Suppressor macrophage (primary cell): Measurements from ENCODE around the gene RBM23.

ENCODE experiments used
- DNase-seq, 4 experiments: peaks; one replicate each; pipeline ENCODE4 v3.0.0-alpha.2; 2020 to 2022

The RBM23 gene

DNA sequence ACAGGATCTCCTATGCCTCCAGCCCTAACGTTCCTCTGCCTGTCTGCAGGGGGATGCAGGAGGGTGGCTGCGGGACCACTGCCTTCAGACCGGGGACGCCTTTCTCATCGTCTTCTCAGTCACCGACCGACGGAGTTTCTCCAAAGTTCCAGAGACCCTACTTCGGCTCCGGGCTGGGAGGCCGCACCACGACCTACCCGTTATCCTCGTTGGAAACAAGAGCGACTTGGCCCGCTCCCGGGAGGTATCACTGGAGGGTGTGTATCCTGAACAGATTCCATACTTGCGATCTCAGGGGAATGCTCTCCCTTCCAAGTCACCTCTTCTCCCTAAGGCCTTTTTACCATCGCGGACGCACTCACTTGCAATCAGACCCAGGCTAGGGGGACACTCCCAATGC lies 33.0 kb downstream of the RBM23 start:
- DNase-seq, result no peak

DNA sequence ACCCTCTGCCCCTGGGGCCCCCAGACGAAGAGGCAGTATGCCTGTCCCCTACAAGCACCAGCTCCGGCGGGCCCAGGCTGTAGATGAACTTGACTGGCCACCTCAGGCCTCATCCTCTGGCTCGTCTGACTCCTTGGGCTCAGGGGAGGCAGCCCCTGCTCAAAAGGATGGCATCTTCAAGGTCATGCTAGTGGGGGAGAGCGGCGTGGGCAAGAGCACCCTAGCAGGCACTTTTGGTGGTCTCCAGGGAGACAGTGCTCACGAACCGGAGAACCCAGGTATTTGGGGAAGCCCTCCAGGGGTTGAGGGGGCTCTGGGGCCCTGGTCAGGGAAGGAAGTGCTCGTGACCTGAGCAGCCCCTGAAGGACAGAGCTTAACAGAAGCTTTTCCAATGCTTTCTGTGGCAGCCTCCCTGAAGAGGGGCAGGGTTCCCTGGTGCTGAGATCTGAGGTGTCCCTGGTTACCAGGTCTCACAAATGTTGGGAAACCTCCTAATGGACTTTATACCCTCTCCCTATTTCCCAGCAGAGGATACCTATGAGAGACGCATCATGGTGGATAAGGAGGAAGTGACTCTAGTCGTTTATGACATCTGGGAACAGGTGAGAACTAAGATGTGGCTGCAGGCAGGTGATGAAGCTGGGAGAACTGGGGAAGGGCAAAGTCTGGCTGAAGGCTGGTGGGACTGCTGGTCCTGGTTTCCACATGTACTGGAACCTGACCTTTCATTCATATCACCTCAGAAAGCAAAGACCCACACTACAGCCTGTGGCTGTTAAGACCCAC lies 34.0 kb downstream of the RBM23 start:
- DNase-seq, result no peak

GRCh38 chr14:22884076-22884737 lies 34.7 kb downstream of the RBM23 start:
- peak in 3 of 4 experiments; percentile 36 to 49 (median 37) for DNase-seq

DNA sequence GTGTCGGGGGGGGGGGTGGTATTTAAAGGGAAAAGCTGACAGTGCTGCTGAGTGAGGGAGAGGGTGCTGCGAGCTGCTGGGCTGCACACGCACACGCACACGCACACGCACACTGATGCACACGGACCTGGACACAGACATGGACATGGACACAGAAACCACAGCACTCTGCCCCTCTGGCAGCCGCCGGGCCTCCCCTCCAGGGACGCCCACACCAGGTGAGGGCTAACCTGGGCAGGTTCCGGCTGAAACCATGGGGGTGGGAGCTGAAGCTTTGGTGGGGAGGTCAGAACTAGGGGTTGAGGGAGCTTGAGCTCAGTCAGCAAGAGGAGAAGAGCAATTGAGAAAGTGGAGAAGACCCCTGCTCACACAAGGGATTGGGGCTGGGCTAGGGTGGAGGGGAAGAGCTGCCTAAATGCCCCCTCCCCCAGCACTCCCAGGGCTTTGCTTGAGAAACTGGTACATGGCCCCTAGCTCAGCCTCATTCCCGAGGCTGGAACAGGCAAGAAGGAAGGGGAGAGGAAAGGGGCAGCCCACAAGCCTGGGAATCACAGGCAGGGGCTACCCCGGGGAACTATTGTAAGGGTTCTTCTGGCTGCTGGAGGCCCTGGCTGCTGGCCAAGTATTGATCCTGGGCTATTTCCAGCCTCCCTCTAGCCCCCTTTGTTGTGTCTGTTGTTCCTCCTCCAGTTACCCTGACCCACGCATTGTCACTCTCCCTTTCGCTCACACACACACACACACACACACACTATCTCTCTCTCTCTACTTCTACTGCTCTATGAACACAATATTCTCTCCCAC lies 35.6 kb downstream of the RBM23 start, which contains the start of gene REM2:
REM2 (plus strand) TSS at position 50 of the 804 bp plus-strand sequence; CDS start at position 116, 66 bp downstream.
- DNase-seq, result no peak

DNA sequence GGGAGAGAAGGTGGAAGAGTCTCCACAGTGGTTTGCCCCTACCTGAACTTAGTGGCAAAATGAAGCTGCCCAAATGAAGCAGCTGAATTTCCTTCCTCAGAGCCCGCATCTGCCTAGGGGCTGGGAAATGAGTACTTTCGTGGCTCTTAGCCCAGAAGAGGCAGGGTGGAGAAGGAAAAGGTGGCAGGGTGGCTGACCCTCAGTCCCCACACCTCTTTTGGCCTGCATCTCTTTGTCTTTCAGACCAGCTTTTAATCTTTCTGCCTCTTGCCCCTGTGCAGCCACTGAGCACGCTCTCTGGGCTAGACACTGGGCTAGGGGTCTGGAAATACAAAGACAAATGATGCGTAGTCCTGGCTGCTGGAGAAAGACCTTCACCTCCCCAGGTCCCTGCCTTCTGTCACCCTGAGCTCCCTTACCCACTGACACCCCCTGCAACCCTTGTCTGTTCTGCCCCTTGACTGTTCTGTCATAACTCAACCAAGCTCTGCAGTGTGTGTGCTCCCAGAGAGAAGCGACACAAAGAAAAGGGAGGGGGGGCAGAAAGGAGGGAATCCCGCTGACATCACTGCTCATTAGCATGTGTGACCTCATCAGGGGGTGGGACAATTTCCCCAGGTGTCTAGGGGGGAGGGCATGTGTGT lies 36.3 kb downstream of the RBM23 start:
- DNase-seq, result no peak

DNA sequence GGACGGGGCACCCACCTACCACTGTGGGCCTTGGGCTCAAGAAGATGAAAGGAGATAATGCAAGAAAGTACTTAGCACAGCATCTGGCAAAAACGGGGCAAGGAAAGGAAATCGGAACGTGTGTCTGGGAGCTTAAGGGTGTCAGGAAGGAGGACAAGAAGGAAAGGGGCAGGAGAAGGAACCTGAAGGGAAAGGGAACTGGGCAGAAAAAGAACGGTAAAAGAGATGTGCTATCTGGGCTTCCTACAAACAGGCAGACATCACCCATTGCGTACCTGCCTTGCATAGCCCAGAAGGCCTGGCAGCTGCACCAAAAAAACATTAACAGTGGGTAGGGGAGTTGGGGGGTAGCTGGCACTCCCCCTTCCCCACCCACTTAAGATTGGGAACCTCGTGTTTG lies 36.9 kb downstream of the RBM23 start:
- no peak for DNase-seq

DNA sequence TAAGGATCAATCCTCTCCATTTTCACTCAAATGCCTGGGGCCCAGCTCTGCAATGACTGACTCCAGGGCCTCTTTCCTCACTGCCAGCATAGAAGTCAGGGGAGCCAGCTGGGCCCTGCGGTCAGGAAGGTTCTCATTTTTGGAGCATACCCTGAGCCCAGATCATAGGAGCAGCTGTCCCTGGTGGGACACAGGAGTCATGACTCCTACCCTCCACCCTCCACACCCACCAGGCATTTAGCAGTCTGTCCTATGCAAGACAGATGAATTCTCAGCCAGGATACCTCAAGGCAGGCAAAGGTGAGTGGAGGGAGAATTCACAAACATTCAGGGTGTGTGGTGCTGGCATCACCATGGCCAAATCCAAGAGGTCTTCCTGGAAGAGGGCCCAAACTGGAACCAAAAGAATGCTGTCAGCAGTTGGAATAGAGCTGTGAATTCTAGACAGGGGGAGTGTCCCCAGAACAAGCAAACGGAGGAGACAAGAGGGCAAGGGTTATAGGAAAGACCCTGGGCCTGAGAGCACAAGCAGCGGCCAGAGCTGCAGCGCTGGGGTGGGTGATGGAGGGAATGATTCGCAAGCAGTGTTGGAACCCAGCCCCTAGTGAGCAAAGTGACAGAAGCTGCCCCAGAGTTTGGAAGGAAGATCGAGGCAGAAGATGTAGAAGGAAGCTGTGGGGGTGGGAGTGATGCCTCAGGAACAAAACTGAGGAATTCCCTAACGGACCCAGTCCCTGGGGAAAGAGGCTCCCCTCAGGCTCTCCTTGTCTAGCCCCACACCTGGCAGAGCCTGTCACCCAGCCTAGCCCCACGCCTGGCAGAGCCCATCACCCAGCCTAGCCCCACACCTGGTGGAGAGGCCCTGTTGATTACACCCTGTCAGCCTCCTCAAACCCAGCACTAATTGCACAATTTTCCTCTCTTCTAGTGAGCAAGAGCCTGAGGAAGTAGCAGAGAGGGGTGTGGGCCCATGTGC lies 40.4 kb downstream of the RBM23 start:
- DNase-seq, result no peak

DNA sequence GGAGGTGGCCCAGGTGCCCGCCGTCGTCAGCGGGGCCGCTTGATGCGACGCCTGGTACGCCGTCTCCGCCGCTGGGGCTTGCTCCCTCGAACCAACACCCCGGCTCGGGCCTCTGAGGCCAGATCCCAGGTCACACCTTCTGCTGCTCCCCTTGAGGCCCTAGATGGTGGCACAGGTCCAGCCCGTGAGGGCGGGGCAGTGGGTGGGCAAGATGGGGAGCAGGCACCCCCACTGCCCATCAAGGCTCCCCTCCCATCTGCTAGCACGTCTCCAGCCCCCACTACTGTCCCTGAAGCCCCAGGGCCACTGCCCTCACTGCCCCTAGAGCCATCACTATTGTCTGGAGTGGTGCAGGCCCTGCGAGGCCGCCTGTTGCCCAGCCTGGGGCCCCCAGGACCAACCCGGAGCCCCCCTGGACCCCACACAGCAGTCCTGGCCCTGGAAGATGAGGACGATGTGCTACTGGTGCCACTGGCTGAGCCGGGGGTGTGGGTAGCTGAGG lies 41.9 kb downstream of the RBM23 start:
- no peak for DNase-seq

- no peak for DNase-seq
These were observed 43.1 kb downstream of the RBM23 start for GRCh38 chr14:22875748-22876319.

DNA sequence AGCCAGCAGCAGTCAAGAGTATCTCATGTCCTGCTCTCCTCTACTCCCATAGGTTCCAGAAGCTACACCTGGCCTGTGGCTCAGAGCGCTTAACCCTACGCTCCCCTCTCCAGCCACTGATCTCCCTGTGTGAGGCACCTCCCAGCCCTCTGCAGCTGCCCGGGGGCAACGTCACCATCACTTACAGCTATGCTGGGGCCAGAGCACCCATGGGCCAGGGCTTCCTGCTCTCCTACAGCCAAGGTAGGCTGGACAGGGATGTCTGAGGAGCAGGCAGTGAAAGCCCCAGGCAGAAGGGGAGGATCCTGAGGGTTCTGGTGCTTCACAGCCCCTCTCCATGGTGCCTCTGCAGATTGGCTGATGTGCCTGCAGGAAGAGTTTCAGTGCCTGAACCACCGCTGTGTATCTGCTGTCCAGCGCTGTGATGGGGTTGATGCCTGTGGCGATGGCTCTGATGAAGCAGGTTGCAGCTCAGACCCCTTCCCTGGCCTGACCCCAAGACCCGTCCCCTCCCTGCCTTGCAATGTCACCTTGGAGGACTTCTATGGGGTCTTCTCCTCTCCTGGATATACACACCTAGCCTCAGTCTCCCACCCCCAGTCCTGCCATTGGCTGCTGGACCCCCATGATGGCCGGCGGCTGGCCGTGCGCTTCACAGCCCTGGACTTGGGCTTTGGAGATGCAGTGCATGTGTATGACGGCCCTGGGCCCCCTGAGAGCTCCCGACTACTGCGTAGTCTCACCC lies 43.8 kb downstream of the RBM23 start:
- DNase-seq, result no peak

DNA sequence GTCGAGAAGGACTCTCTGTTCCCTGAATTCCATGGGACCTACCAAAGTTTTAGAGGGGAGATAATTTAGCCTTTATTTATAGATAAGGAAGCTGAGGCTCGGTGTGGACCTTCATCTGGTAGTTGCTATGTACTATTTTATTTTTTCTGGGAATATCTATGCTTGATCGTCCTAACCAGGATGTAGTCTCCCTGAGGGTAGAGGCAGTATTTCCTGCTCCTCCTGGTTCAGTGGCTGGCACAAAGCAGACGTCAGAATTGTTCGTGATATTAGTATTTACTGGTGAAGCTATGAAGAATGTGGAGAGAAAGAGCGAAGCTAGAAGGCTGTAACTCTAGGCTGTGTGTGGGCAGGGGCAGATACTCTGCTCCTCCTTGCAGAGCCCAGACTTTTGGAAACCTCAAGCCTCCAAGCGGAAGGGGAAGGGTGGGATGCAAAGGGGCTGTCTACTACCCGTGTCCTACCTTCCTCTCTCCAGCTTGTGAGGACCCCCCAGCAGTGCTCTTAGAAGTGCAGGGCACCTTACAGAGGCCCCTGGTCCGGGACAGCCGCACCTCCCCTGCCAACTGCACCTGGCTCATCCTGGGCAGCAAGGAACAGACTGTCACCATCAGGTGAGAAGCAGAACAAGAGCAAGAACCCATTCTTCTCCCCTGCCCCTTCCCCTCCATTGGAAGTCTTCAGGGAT lies 46.0 kb downstream of the RBM23 start:
- DNase-seq, result no peak

DNA sequence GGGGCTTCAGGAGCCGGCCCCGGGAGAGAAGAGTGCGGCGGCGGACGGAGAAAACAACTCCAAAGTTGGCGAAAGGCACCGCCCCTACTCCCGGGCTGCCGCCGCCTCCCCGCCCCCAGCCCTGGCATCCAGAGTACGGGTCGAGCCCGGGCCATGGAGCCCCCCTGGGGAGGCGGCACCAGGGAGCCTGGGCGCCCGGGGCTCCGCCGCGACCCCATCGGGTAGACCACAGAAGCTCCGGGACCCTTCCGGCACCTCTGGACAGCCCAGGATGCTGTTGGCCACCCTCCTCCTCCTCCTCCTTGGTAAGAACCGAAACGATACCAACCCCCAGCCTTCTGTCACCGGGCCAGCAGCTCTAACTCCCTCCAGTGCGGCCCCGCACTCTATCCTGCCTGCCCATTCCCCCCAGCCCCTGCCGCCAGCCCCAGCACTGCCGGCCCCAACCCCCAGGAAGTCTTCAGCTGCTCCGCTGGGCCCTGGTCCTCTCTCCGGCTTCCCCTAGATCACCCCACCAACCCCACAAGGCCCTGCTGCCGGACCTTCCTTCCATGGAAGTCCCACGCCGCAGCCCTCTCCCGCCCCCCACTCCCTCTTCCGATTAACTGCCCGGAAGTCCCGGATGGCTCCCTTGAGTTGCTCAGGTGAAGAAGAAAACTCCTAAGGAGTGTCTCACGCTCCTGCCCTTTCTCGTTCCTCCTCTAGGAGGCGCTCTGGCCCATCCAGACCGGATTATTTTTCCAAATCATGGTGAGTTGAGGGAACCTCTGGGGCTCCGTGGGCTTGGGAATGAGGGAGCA lies 46.7 kb downstream of the RBM23 start:
- DNase-seq, result peak; percentile 76 to 87 (median 82)

GRCh38 chr14:22871224-22872032 lies 47.5 kb downstream of the RBM23 start, which contains the start of gene LRP10:
Gene LRP10, plus strand, starts transcription at chr14:22871740. Its CDS starts 564 bp downstream, at chr14:22872304.
- DNase-seq, result peak; percentile 88 to 95 (median 94)

DNA sequence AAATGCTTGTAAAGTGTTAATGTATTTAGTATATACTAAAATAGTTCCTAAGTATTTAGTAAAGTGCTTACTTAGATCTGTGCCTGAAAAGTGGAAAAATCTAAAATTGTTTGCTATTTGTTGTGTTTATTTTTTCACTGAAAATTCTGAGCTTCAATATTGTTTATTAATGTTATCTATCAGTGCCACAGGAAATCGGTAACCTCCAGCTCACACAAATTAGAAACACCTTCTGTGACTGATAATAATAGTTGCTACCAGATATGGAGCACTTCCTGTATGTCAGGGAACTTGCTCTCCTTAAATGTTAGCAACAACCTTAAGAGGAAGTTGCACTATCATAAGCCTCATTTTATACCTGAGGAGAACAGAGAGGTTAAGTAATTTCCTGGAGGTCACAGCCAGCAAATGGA lies 48.1 kb downstream of the RBM23 start:
- DNase-seq, result peak in 2 of 4 experiments; percentile 58 to 59

GRCh38 chr14:22866874-22867273 lies 52.1 kb downstream of the RBM23 start:
- no peak for DNase-seq

DNA sequence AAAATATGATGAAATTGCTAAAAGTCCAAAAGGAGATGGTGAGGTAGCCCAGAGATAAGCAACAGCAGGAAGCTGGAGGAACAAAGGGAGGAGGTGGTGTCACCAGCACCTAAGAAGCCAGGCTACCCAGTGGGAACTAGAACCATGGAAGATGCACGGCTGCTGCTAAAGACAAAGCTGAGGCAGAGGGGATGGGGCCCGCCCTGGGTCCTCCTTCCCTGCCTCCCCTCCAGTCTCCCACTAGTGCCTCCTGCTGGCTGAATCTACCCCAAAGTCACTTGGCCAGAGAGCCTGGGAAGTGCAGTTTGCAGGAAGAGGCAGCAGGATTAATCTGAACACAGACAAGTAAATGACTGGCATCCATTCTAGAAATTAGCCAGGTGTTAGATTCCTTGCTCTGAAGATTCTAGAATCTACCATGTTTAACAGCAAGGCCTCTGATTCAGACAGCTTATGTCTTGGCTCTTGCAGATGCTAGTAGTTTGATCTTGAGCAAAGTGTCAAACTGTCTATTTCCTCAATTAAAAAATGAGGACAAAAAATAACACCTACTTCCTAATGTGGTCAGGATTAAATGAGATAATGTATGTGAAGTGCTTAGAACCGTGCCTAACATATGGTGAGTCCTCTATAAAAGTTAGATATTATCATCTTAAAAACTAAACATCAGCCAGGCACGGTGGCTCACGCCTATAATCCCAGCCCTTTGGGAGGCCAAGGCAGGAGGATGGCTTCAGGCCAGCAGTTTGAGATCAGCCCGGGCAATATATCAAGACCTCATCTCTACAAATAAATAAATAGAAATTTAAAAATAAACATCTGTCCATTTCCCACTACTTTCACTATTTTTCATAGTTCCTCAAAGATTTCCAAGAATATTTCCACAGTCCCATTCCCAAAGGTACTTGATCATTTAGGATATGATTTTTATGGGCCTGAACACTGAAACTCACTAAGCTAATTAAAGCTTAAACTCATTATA lies 53.2 kb downstream of the RBM23 start:
- DNase-seq, result peak in 1 of 4 experiments; percentile 37
